SIG-M5 (cell line): ENCODE data around the gene ZBTB7A.

Experiments used
- DNase-seq: peaks from one replicate; lab custom pipeline; 2025; lab: John Stamatoyannopoulos, UW

The ZBTB7A gene

DNA sequence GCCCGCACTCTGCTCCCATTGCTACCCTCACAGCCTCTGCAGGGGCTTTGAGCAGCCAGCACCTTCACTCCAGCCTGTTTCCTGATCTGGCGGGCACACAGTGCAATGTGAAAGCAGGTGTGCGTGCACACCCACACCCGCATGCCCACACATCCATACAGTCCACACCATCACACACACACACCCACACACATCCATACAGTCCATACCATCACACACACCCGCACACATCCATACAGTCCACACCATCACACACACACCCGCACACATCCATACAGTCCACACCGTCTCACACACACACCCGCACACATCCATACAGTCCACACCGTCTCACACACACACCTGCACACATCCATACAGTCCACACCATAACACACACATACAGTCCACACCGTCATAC, 31.1 kb downstream of the ZBTB7A start:
- DNase-seq: no peak

DNA sequence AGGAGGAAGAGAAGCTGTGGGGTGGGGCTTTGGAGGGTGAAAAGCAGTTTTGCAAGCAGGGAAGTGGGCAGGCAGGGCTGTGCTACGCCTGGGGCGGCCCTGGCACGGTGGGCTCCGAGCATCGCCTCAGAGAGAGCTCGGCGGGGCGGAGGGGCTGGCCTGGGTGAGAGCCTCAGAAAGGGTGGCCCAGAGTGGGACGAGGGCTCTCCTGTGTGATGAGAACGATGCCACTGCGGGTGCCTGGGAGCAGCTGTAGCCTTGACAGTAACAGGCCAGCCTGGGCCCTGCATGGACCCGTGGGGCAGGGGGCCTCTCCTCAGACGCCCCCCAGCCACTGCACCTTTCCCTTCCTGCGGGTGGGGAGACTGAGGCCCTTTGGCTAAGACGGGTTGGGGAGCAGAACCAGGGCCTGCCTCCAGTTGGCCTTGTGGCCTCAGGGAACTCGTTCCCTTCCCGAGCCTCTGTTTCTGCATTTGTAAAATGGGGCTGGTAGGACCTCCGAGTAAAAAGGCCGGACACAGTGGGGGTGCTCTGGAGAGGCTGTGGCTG, 31.6 kb downstream of the ZBTB7A start:
- DNase-seq: no peak

DNA sequence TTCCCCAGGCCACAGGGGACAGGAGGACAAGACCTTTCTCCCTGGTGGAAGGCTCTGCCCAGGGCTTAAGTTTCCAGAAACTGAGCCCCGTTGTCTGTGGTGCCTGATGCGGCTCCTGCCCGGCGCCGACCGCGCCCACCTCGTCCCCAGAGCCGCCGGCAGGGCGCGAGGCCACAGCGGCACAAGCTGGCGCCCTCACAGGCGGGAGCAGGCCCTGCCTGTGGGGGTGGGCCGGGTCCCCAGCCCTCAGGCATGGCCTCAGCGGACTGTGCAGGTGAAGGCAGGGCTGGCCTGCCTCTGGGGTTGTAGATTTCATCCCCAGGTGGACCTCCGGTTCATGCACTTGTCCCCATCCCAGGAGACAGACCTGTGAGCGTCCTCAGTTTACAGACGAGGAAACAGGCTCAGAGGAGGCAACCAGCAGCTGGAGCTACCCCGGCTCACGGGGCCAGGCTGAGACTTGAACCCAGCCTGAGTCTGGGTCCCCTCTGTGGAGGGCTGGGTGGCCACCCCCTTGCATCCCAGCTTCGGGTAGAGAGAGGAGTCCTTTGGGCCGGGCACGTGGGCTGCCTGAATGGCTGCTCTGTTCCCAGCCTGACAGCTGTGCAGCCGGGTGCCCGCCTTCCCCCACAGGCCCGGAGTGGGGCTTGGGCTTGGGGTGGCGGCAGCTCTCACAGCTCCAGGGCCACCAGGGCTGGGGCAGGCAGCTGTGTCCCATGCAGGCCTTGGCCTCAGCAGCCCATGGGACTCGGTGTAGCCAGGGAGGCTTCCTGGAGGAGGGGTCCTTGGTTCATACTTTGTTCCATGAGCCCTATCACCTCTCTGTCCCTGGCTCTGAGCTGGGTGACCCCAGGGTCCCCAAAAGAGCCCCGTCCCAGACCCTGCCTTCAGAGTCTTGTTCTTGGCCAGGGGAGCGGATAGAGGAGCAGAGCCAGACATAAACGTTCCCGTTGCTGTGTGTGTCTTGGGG, 32.4 kb downstream of the ZBTB7A start:
- DNase-seq: no peak

DNA sequence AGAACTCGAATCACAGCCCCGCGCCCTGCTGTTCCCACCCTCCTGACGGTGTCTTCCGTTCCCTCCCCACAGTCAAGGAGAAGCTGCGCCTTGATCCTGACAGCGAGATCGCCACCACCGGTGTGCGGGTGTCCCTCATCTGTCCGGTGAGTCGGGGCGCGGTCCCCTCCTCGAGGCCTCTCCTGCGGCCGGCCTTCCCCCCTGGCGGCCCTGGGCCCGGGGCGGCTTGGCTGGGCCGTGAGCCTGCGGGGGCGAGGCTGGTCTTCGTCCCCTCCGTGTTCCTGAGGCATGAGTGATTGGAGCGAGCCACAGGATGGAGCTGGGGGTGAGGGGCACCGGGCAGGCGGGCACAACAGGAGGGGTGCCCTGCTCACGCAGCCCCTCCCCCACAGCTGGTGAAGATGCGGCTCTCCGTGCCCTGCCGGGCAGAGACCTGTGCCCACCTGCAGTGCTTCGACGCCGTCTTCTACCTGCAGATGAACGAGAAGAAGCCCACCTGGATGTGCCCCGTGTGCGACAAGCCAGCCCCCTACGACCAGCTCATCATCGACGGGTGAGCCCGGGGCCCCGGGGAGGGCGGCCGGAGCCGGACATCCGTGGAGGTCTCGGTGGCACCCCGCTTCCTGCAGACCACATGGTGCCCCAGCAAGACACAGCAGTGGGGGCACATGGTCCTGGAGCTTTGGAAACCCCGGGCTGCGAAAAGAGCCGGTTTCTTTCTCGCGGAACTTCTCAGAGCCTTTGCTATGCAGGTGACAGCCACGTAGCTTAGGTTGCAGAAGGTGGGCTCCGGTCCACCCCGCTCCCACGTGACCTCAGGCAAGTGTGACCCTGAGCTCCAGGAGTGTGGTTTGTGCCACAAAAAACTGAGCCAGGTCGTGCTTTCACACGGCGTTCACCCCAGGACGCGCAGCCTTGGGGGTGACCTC, 33.4 kb downstream of the ZBTB7A start:
- no peak for DNase-seq

- DNase-seq: no peak
These were observed 34.3 kb downstream of the ZBTB7A start for GRCh38 chr19:4032436-4032835.

- no peak for DNase-seq
These were observed 35.3 kb downstream of the ZBTB7A start for GRCh38 chr19:4031420-4031819.

GRCh38 chr19:4030981-4031380, 35.7 kb downstream of the ZBTB7A start:
- DNase-seq: no peak

DNA sequence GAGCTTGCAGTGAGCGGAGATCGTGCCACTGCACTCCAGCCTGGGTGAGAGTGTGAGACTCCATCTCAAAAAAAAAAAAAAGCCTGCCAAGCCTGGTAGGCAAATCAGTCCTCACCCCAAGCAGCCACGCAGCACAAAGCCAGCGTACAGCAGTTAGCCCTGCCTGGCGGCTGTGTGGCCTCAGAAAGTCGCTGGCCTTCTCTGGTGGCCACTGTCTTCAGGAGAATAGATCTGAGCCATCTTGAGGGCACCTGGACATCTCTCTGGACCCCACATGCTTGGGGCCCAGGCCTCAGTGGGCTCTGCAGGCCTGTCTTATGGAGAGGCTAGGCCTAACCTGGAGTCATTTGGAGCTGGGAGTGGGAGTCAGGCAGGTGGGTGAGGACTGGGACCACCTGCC, 36.1 kb downstream of the ZBTB7A start:
- no peak for DNase-seq

- DNase-seq: no peak
These were observed 37.5 kb downstream of the ZBTB7A start for GRCh38 chr19:4029247-4029614.

GRCh38 chr19:4028334-4029246, 38.1 kb downstream of the ZBTB7A start:
- DNase-seq: no peak

- DNase-seq: no peak
These were observed 39.6 kb downstream of the ZBTB7A start for GRCh38 chr19:4027146-4027545.

GRCh38 chr19:4025317-4025716, 41.4 kb downstream of the ZBTB7A start:
- no peak for DNase-seq

GRCh38 chr19:4023600-4024398, 42.9 kb downstream of the ZBTB7A start:
- no peak for DNase-seq

DNA sequence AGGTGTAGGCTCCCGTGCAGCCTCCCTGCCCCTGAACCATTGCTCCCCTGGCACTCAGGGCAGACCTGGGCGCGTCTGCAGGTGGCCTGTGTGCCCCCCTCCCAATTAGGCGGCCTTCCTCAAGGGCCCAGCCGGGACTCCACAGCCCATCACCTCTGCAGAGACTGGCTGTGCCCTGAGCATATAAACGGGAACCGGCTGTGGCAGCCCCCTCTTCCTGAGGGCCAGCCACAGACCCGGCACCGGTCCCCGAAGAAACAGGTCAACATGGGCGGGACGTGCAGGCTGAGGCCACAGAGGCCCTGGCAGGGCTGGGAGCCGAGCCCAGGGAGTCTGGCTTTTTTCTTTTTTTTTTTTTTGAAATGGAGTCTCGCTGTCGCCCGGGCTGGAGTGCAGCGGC, 47.1 kb downstream of the ZBTB7A start:
- no peak for DNase-seq

DNA sequence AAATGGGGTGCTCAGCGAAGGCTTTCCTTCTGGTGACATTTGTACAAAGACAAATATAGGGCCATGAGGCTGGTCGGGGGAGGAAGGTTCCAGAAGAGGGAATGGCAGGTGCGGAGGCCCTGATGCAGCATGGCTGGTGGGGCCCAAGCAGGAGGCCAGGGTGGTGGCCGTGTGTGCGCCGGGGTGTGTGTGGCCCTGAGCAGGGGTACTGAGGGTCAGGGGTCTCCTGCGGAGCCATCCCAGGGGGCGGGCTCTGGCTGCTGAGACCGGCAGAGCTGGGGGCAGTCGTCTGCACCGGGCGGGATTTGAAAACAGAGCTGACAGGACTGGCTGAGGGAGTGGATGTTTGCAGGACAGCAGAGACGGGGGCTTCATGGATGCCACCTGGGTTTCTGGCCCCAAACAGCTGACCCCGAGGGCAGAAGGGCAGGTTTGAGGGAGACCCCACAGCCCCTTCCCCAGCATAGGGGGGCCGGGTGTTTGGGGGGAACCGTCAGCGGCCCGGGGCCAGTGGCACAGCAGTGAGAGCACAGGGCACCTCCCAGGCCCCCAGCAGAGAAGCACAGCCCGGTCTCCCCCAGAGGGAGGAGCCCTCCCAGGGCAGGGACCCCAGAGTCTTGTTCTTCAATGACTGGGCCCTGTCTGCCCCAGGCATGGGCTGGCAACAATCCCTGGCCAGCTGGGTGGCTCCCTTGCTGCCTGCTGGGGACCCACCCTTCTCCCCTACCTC, 47.8 kb downstream of the ZBTB7A start:
- DNase-seq: no peak

DNA sequence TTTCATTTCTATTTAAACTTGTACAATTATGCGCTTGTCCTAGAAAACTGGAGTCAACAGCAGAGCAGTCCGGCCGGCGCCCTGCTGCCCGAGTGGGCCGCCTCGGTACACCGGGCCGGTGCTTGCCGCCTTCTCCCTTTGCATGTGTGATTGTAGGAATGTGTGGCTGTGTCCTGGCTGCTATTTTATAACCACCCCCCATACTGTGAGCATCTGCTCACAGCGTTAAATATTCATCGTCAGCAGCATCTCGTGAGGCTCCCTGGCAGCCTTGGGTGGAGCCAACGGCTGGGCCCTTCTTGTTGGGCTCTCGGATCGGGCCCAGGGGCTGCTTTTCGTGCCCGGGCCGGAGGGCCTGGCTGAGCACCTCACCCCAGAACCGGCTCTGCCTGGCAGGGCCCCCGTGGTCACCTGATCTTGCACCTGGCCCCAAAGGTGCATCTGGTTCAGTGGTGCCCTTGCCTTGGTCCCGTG, 48.5 kb downstream of the ZBTB7A start:
- no peak for DNase-seq

- DNase-seq: no peak
These were observed 49.6 kb downstream of the ZBTB7A start for GRCh38 chr19:4016903-4017638.

DNA sequence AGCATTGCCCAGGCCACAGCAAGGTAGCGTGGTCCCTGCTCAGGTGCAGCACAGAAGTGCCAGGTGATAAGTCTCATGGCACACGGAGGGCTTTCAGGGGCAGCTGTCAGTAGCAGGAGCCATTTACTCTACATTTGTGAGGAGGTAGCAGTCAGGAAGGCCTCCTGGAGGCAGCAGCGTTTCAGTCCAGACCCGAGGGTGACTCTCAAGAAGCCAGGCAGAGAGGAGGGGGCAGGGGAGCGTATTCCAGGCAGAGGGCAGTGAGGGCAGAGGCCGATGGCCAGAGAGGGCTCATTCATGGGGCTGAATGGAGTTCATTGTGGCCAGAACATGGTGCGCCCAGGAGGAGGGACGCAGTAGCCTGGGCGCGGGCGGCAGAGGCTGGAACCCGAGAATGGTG, 50.2 kb downstream of the ZBTB7A start:
- DNase-seq: no peak
